Measurements from ENCODE around the gene PTPRA.

The PTPRA gene

GRCh38 chr20:3037654-3038053, 164.4 kb downstream of the PTPRA start:
- no peak overlapping the region for H3K4me3 ChIP-seq (ENCODE audit: low read depth, low read length)
- no peak for TF ChIP-seq CTCF (conservative IDR thresholded peaks at IDR 0.05; ENCODE audit: low read depth, low read length)
- no peak for DNase-seq (ENCODE audit: low read depth)

DNA sequence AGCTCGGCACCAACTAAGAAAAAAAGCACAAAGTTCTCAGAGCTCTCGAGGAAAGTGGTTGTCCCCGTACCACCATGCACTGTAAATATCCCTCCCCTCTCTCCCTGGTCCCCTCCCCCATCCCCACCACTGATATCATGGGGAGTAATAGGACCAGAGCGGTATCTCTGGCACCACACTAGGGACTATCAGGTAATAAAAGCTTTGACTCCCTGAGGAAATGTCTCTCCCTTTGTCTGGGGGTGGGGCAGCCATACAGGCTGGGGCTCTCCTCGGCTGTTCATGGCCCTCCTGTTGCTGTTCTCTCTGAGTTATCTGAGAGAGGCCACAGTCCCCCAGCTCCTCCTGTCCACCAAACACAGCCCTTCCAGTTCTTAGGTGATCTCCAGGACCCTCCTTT, 165.2 kb downstream of the PTPRA start:
- no peak overlapping the region for H3K4me3 ChIP-seq (ENCODE audit: low read depth, low read length)
- TF ChIP-seq CTCF (conservative IDR thresholded peaks at IDR 0.05; ENCODE audit: low read depth, low read length): no peak
- no peak for DNase-seq (ENCODE audit: low read depth)

GRCh38 chr20:3039426-3039825, 166.1 kb downstream of the PTPRA start:
- no peak for DNase-seq (ENCODE audit: low read depth)
- TF ChIP-seq CTCF (conservative IDR thresholded peaks at IDR 0.05; ENCODE audit: low read depth, low read length): no peak
- no peak overlapping the region for H3K4me3 ChIP-seq (ENCODE audit: low read depth, low read length)

DNA sequence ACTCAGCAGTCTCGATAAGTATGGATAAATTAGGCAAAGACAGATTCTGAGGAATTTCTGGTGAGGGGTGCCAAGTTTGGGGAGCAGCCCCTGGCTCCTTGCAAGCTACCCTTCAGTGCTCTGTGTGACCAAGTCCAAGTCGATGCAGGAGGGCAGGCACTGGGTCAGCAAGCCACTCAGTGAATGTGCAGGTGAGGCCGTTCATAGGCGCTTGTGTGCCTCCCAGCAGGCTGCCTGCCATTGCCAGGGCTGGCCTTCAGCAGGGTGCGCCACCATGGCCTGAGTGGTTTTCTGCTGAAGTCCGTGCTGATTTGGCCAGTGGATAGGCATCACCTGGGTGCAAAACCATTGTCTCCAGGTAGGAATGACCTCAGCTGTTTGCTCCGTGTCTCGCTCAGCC, 166.8 kb downstream of the PTPRA start:
- no peak for DNase-seq (ENCODE audit: low read depth)
- no peak overlapping the region for H3K4me3 ChIP-seq (ENCODE audit: low read depth, low read length)
- TF ChIP-seq CTCF (conservative IDR thresholded peaks at IDR 0.05; ENCODE audit: low read depth, low read length): no peak

- DNase-seq (ENCODE audit: low read depth): peak; percentile 27
- no peak for TF ChIP-seq CTCF (conservative IDR thresholded peaks at IDR 0.05; ENCODE audit: low read depth, low read length)
These were observed 168.7 kb downstream of the PTPRA start for GRCh38 chr20:3041854-3042409.

GRCh38 chr20:3042625-3043024, 169.3 kb downstream of the PTPRA start:
- H3K4me3 ChIP-seq (ENCODE audit: low read depth, low read length): no peak overlapping the region
- TF ChIP-seq CTCF (conservative IDR thresholded peaks at IDR 0.05; ENCODE audit: low read depth, low read length): no peak
- peak; percentile 31 for DNase-seq (ENCODE audit: low read depth)

More at GRCh38 chr20:3041854-3042409, 168.7 kb downstream of the PTPRA start:
- no peak overlapping the region for H3K4me3 ChIP-seq (ENCODE audit: low read depth, low read length)

DNA sequence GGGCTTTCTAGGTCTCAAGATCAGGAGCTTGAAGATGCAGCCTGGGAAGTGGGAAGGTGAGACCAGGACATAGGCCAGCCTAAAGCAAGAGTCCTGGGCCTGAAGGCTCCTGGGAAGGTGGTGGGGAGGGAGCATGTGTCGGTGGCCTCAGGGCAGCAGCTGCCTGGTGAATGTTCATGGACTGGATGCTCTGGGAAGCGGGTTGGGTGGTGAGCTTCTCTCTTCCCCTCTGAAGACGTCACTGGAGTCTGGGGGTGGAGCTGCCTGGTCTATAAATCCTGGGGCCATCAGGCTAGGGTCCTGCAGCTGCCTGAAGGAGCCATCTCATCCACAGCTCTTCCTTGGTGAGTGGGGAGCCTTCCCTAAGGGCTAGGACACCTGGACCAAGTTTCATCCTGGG, 170.0 kb downstream of the PTPRA start, which contains the start of gene GNRH2:
GNRH2 (plus strand) TSS at position 301 of the 400 bp plus-strand sequence. CDS start 793 bp downstream, outside the sequence.
- H3K4me3 ChIP-seq (ENCODE audit: low read depth, low read length): no peak within 1 kb of the TSS
- TF ChIP-seq CTCF (conservative IDR thresholded peaks at IDR 0.05; ENCODE audit: low read depth, low read length): no peak
- DNase-seq (ENCODE audit: low read depth): no peak

Measured in choroid plexus epithelial cell (primary cell).